Upper lobe of right lung (tissue), 1 donor: ENCODE data around the gene TTR. TPM values are rescaled to one million over a fixed set of nuclear protein-coding genes. Genes with fewer than 3 reads are reported as not detected.

Source experiments
- ATAC-seq: fragments of 200-7000 bp; cut with Tn5 transposase; one replicate; pipeline ENCODE4 v1.9.1; 2020; ENCODE audit warnings: mild to moderate bottlenecking, moderate library complexity
- DNase-seq: peaks from one replicate; pipeline ENCODE4 v3.0.0-alpha.2; 2020
- H3K27ac ChIP-seq: fragments of 200-600 bp; one replicate; pipeline ENCODE4 v1.8.0; 2022
- H3K27me3 ChIP-seq: fragments of 200-600 bp; one replicate; pipeline ENCODE4 v1.8.0; 2022; ENCODE audit warnings: mild to moderate bottlenecking
- H3K36me3 ChIP-seq: fragments of 200-600 bp; one replicate; pipeline ENCODE4 v1.8.0; 2022
- H3K4me1 ChIP-seq: fragments of 200-600 bp; one replicate; pipeline ENCODE4 v1.8.0; 2022
- H3K4me3 ChIP-seq: fragments of 200-600 bp; one replicate; pipeline ENCODE4 v1.8.0; 2022; ENCODE audit warnings: mild to moderate bottlenecking
- H3K9me3 ChIP-seq: fragments of 200-600 bp; one replicate; pipeline ENCODE4 v1.8.0; 2022
- intact Hi-C: fragments of 100-400 bp; cut with DNase I; formaldehyde crosslinking; loops from one replicate; pipeline ENCODE4 v1.11.0; 2022
- total RNA-seq: library from RNA; stranded (reverse); fragmentation: NEBNext Ultra II Directional; extraction: Animal tissue kit (Norgen Biotek cat#: 25700); gene quantifications from one replicate; pipeline ENCODE4 v1.2.1, GENCODE V29; 2021
- TF ChIP-seq, protein P1 (sequence below): fragments of 200-600 bp; IDR thresholded peaks from one replicate; pipeline ENCODE4 v1.8.0; 2022; ENCODE audit warnings: antibody characterized with exemption
- donor health status: DM: no; HTN: yes; CAD: no; lungs with severe emphysema.

Gene TTR
- total RNA-seq, 1 donor from 2014 or later, result not detected

DNA sequence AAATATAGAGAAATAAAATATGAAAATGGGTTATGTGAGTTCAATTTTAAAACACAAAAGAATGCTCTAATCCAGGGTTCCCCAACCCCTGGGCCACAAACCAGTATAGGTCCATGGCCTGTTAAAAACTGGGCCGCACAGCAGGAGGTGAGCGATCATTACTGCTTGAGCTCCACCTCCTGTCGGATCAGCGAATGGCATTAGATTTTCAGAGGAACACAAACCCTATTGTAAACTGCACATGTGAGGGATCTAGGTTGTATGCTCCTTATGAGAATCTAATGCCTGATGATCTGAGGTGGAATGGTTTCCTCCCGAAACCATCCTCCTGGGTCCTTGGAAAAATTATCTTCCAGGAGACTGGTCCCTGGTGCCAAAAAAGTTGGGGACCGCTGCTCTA, 34.7 kb downstream of the TTR start:
- no peak for DNase-seq
- Histone ChIP-seq H3K9me3 (no peaks in the 10 kb centered on the region), H3K4me1 (no peaks in the 10 kb centered on the region), H3K4me3 (no peak overlapping the region), H3K27ac (no peak overlapping the region), H3K27me3 (no peaks in the 10 kb centered on the region), H3K36me3 (no peaks in the 10 kb centered on the region)
- TF ChIP-seq, protein P1, sequence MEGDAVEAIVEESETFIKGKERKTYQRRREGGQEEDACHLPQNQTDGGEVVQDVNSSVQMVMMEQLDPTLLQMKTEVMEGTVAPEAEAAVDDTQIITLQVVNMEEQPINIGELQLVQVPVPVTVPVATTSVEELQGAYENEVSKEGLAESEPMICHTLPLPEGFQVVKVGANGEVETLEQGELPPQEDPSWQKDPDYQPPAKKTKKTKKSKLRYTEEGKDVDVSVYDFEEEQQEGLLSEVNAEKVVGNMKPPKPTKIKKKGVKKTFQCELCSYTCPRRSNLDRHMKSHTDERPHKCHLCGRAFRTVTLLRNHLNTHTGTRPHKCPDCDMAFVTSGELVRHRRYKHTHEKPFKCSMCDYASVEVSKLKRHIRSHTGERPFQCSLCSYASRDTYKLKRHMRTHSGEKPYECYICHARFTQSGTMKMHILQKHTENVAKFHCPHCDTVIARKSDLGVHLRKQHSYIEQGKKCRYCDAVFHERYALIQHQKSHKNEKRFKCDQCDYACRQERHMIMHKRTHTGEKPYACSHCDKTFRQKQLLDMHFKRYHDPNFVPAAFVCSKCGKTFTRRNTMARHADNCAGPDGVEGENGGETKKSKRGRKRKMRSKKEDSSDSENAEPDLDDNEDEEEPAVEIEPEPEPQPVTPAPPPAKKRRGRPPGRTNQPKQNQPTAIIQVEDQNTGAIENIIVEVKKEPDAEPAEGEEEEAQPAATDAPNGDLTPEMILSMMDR, result no peak
- intact Hi-C loops, result no loop called here
- ATAC-seq, result no peak

- no peak overlapping the region for H3K27ac ChIP-seq
- no peaks in the 10 kb centered on the region for H3K36me3 ChIP-seq
- DNase-seq (no peak), ATAC-seq (no peak)
- no peaks in the 10 kb centered on the region for H3K27me3 ChIP-seq
- TF ChIP-seq, protein P1, result no peak
- H3K4me1 ChIP-seq, result no peaks in the 10 kb centered on the region
- no peak overlapping the region for H3K4me3 ChIP-seq
- no peaks in the 10 kb centered on the region for H3K9me3 ChIP-seq
- intact Hi-C loops, result no loop called here
These were observed 38.9 kb downstream of the TTR start for GRCh38 chr18:31630549-31630948.

GRCh38 chr18:31631526-31631925, 39.8 kb downstream of the TTR start:
- intact Hi-C loops, result no loop called here
- no peaks in the 10 kb centered on the region for H3K4me1 ChIP-seq
- H3K36me3 ChIP-seq, result no peaks in the 10 kb centered on the region
- no peak overlapping the region for H3K27ac ChIP-seq
- H3K27me3 ChIP-seq, result no peaks in the 10 kb centered on the region
- no peak overlapping the region for H3K4me3 ChIP-seq
- DNase-seq, result no peak
- no peaks in the 10 kb centered on the region for H3K9me3 ChIP-seq
- no peak for ATAC-seq
- TF ChIP-seq, protein P1, result no peak

- ATAC-seq, result no peak
These were observed 40.7 kb downstream of the TTR start for GRCh38 chr18:31632356-31632755.

GRCh38 chr18:31633392-31634330, 42.0 kb downstream of the TTR start:
- H3K27ac ChIP-seq, result no peak overlapping the region
- TF ChIP-seq, protein P1, result no peak
- no peaks in the 10 kb centered on the region for H3K4me1 ChIP-seq
- intact Hi-C loops, result no loop called here
- no peaks in the 10 kb centered on the region for H3K36me3 ChIP-seq
- H3K27me3 ChIP-seq, result no peaks in the 10 kb centered on the region
- no peak for DNase-seq
- ATAC-seq, result no peak
- H3K9me3 ChIP-seq, result no peaks in the 10 kb centered on the region
- no peak overlapping the region for H3K4me3 ChIP-seq

More at GRCh38 chr18:31632356-31632755, 40.7 kb downstream of the TTR start:
- intact Hi-C loops, result no loop called here
- no peak for DNase-seq
- no peaks in the 10 kb centered on the region for H3K9me3 ChIP-seq
- H3K4me3 ChIP-seq, result no peak overlapping the region
- no peaks in the 10 kb centered on the region for H3K4me1 ChIP-seq
- no peaks in the 10 kb centered on the region for H3K27me3 ChIP-seq
- H3K36me3 ChIP-seq, result no peaks in the 10 kb centered on the region
- TF ChIP-seq, protein P1, result no peak
- no peak overlapping the region for H3K27ac ChIP-seq
